ENCODE measurements around the gene PCID2. TPM values are rescaled to one million over a fixed set of nuclear protein-coding genes. Genes with fewer than 3 reads are reported as not detected.

PCID2 gene
- total RNA-seq, 1 donor from 2014 or later = 35.0 TPM

DNA sequence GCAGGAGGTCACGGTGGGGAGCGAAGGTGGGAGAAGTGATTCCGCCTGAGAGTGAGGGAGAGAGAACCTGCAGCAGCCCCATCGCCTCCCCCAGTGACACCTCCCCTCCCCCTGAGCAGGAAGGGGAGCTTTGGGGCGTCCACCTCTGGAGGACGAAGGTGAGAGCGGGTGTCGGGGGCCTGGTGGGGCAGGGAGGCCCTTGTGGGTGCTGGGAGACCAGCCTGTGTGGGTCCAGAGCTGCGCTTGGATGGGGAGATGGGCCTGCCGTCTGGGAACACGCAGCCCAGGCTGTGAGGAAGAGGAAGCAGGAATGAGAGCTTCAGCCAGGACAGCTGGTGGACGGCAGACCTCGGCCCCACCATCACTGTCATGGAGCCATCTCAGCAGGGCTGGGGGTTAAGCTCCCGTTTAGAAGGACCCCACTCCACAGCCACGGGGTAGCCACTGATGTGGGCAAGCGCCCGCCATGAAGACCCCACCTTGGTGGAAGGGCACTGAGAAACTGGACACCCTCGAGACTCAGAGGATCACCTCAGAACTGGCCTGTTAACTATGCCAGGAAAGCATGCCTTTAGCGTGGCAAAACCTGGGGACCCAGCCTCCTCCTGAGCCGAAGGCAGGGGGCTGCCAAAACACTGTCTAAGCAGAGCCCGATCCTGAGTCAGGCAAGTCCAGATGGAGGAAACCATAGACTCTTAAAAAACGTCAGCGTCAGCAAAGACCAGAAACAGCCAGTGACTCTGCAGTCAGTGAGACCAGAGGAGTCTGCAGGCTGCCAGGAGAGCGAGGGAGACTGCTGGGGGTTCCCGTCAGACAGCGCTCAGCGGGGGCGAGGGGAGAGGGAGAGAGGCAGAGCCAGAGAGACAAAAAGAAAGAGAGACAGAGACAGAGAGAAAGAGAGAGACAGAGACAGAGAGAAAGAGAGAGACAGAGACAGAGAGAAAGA lies 56.5 kb downstream of the PCID2 start:
- no peak for DNase-seq (ENCODE audit: extremely low read depth, low read depth, low spot score)

GRCh38 chr13:113150550-113151365 lies 57.7 kb downstream of the PCID2 start:
- DNase-seq (ENCODE audit: extremely low read depth, low read depth, low spot score) = no peak

DNA sequence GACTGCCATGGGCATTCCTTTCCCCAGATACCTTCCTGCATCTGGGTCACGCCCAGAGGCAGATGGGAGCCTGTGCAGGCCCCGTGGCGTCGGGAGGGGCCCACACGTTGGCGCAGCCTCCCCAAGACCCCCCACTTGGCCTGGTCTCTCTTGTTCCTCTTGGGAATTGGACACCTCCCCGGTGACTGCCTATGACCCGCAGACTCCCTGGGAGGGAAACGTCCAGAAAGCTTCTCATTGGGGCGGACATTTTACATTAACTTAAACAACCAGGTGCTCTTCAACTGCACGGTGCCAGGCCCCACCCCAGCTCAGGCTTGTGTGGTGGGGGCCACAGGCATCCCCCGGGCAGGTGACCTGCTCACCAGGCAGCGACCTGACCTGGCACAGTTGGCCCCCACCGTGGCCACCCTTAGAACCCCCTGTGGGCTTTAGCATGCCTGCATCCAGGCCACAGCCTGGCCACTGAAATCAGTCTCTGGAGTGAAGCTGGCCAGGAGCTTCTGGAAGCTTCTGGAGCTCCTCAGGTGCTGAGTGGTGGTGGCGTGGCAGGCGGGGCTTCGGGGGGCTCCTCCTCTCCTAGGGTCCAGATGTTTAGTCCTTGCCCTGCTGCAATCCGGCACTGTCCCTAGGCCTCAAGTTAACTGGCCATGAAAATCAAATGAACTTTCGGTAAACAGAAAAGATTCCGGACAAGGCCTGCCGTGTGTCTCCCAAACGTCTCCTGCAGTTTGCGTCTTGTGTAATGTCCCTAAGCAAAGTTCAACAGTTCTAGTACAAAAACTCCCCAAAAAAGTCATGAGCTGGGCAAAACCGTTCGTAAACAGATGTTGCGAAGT lies 58.5 kb downstream of the PCID2 start:
- no peak for DNase-seq (ENCODE audit: extremely low read depth, low read depth, low spot score)

- no peak for DNase-seq (ENCODE audit: extremely low read depth, low read depth, low spot score)
Measured at GRCh38 chr13:113148940-113149503, 59.4 kb downstream of the PCID2 start.

DNA sequence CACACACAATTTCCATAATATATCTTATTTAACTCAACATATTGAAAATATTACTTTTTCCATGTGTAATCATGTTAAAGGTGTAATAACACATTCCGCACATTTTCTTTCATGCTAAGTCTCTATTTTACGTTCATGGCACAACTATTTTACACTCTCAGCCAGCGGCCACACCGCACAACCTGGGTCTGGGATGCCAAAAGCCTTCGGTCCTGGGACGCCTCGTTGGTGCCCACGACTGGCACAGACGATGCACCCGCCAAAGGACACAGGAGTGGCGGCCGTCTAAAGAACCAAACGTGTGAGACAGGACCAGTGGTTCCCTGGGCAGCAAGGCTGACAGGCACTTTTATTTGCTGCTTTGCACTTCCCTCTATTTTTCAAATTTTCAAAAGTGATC lies 60.1 kb downstream of the PCID2 start:
- no peak for DNase-seq (ENCODE audit: extremely low read depth, low read depth, low spot score)

DNA sequence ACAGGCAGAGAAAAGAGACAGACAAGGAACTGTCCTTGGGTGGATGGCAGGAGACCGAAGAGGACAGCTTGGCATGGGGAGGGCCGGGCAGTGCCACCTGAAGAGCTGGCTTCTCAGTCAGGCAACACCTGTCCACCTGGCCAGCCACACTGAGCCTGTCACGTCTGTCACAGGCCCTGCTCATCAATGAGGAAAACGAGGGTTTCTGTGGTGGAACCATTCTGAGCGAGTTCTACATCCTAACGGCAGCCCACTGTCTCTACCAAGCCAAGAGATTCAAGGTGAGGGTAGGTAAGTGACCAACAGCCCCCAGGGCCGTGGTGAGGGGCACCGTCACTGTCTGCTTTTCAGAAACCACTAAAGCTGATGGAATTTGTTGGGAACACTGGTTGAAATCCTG lies 61.3 kb downstream of the PCID2 start:
- no peak for DNase-seq (ENCODE audit: extremely low read depth, low read depth, low spot score)

- no peak for DNase-seq (ENCODE audit: extremely low read depth, low read depth, low spot score)
Measured at GRCh38 chr13:113146750-113147149, 61.7 kb downstream of the PCID2 start.

- no peak for DNase-seq (ENCODE audit: extremely low read depth, low read depth, low spot score)
Measured at GRCh38 chr13:113145911-113146598, 62.4 kb downstream of the PCID2 start.

- no peak for DNase-seq (ENCODE audit: extremely low read depth, low read depth, low spot score)
Measured at GRCh38 chr13:113145496-113145895, 63.0 kb downstream of the PCID2 start.

- DNase-seq (ENCODE audit: extremely low read depth, low read depth, low spot score) = no peak
Measured at GRCh38 chr13:113144255-113144629, 64.2 kb downstream of the PCID2 start.

- no peak for DNase-seq (ENCODE audit: extremely low read depth, low read depth, low spot score)
Measured at GRCh38 chr13:113143466-113144254, 64.8 kb downstream of the PCID2 start.

GRCh38 chr13:113142876-113143275 lies 65.6 kb downstream of the PCID2 start:
- DNase-seq (ENCODE audit: extremely low read depth, low read depth, low spot score) = no peak

DNA sequence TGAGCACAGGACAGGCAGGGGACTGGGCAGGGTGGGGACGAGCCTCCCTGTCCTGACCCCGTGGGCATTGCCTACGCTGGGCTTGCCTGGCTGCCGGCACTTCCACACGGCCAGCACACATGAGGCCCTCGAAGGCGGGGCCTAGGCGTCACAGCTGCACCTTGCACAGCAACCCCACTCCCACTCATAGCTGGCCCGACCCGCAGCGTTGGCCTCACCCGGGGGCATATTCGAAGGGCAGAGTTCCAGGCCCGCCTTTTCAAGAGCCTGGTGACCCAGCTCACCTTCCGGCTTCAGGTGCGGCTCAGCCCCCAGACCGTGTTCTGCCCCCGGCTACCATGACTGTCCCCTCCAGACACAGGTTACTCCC lies 66.9 kb downstream of the PCID2 start:
- no peak for DNase-seq (ENCODE audit: extremely low read depth, low read depth, low spot score)

DNA sequence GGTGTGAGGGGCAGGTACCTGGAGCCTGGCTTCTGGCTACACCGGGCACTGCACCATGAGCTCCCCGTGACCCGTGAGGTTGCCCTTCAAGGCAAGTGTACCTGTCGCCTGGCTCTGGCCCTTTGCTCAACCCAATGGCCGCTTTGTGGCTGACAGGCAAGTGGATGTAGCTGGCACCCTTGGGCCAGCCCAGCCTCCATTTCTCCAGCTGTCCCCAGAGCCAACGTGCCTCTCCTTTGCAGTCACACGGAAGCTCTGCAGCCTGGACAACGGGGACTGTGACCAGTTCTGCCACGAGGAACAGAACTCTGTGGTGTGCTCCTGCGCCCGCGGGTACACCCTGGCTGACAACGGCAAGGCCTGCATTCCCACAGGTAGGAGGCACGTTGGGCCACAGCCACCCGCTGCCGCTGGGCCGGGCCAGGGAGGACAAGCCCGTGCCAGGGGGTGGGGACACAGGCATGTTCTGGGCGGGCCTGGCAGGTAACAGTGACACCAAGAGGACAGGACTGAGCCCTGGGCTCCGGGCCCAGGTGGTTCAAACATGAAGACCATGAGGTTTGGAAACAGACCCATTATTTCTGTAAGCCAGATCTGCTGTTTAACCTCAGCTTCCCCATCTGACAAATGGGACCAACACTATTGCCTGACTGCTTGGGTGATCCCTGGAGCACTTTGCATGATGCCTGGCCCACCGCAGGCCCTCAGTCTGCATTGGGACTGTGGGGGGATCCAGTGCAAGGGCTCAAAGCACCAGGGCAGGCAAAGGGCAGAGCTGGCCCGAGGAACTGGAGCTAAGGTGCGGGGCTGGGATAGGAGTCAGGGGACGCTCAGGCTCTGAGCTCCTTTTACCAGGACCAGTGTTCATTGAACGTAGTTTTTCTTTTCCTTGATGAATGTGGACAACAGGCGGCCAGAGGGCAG lies 67.5 kb downstream of the PCID2 start:
- DNase-seq (ENCODE audit: extremely low read depth, low read depth, low spot score) = no peak

GRCh38 chr13:113139577-113139976 lies 68.9 kb downstream of the PCID2 start:
- no peak for DNase-seq (ENCODE audit: extremely low read depth, low read depth, low spot score)

DNA sequence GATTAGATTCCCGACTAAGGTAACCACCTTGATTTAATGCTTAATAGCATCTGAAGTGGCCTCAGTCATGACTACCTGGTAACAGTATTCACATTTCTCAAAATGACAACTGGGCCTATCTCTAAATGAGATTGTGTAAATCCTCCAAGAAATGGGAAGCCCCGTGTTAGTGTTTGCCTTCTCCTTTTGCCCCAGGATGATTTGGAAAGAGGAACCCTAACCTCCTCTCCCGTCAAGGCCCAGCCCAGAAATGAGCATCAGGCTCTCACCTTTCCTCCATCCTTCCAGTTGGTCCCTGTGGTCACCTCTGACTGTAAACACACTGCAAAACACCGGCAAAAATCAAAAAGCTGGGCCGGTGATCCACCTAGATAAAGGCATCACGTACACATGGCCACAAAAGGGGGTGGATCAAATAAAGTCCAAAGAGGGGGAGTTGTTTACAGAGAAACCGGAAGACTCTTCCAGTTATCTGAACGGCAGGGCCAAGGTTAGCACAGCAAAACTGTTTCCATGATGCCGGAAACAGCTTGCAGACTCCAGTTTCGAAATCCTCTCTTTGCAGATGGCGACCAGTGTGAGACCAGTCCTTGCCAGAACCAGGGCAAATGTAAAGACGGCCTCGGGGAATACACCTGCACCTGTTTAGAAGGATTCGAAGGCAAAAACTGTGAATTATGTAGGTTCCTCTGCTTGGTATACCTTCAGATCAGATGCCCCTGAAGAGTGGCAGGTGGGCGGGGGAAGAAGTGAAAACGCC lies 69.5 kb downstream of the PCID2 start:
- no peak for DNase-seq (ENCODE audit: extremely low read depth, low read depth, low spot score)

DNA sequence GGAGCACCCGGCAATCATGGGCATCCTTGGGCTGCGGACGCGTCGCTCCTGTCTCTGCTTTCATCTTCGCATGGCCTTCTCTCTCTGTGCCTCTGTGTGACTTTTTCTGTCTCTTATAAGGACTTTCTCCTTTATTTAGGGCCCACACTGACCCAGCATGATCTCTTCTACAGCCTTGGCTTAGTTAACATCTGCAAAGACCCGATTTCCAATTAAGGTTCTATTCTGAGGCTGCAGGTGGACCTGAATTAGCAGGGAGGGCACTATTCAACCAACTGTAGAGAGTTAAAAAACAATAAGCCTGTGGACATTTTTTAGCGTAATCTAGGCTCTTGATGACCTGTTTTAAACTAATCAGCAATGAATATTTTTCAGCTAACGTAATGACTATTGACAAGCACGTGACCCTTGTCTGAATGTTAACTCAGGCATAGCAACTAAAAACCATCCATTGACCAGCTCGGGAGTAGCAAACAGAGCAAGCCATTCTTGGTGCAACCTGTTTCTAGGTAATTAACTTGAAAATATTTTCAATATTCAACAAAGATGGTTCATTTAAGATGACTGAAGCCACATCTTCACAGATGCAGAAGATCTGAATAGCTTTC lies 70.7 kb downstream of the PCID2 start:
- DNase-seq (ENCODE audit: extremely low read depth, low read depth, low spot score) = no peak
